HEK293T (cell line): ENCODE results near the gene HCN1.

ENCODE experiments used
- CTCF ChIA-PET: fragments of 350-600 bp; formaldehyde crosslinking; extraction: SDS; loops from one replicate; lab custom pipeline; 2021; ENCODE audit warnings: antibody characterized with exemption, inconsistent platforms; lab: Yijun Ruan, JAX
- POLR2A ChIA-PET: fragments of 350-600 bp; formaldehyde crosslinking; extraction: SDS; loops from one replicate; lab custom pipeline; 2020; ENCODE audit warnings: antibody characterized with exemption, inconsistent platforms; lab: Yijun Ruan, JAX
- DNase-seq: peaks from one replicate; pipeline ENCODE4 v3.0.0; 2012; ENCODE audit warnings: mixed read lengths; ENCODE audit errors: extremely low spot score
- ARNT ChIP-seq: fragments of 450-650 bp; IDR thresholded peaks from 2 replicates; pipeline ENCODE4 v1.6.1; 2017; ENCODE audit warnings: mild to moderate bottlenecking
- BHLHE40 ChIP-seq: fragments of 450-650 bp; IDR thresholded peaks from 2 replicates; pipeline ENCODE4 v1.6.1; 2016; ENCODE audit warnings: mild to moderate bottlenecking, moderate library complexity, borderline replicate concordance
- CTBP1 ChIP-seq: fragments of 450-650 bp; IDR thresholded peaks from 2 replicates; pipeline ENCODE4 v1.6.1; 2016; ENCODE audit warnings: borderline replicate concordance
- ELF4 ChIP-seq: fragments of 450-650 bp; IDR thresholded peaks from 2 replicates; pipeline ENCODE4 v1.6.1; 2017; ENCODE audit warnings: antibody characterized with exemption
- FOXA1 ChIP-seq: fragments of 450-650 bp; IDR thresholded peaks from 2 replicates; pipeline ENCODE4 v1.6.1; 2016; ENCODE audit warnings: mild to moderate bottlenecking
- FOXK2 ChIP-seq: fragments of 450-650 bp; IDR thresholded peaks from 2 replicates; pipeline ENCODE4 v1.6.1; 2016; ENCODE audit warnings: mild to moderate bottlenecking
- FOXM1 ChIP-seq: fragments of 450-650 bp; IDR thresholded peaks from 2 replicates; pipeline ENCODE4 v1.6.1; 2017; ENCODE audit warnings: mild to moderate bottlenecking, borderline replicate concordance
- HDGF ChIP-seq: fragments of 450-650 bp; IDR thresholded peaks from 2 replicates; pipeline ENCODE4 v1.6.1; 2017; ENCODE audit warnings: antibody characterized with exemption, borderline replicate concordance
- L3MBTL2 ChIP-seq: fragments of 450-650 bp; conservative IDR thresholded peaks from 2 replicates; pipeline ENCODE4 v1.6.1; 2016; ENCODE audit warnings: mild to moderate bottlenecking
- LEF1 ChIP-seq: fragments of 450-650 bp; IDR thresholded peaks from 2 replicates; pipeline ENCODE4 v1.6.1; 2017; ENCODE audit warnings: mild to moderate bottlenecking, borderline replicate concordance
- NFRKB ChIP-seq: fragments of 450-650 bp; IDR thresholded peaks from 2 replicates; pipeline ENCODE4 v1.6.1; 2016; ENCODE audit warnings: mild to moderate bottlenecking, moderate library complexity
- PKNOX1 ChIP-seq: fragments of 450-650 bp; IDR thresholded peaks from 2 replicates; pipeline ENCODE4 v1.6.1; 2016
- SP1 ChIP-seq: fragments of 450-650 bp; IDR thresholded peaks from 2 replicates; pipeline ENCODE4 v1.6.1; 2017
- SUZ12 ChIP-seq: fragments of 450-650 bp; IDR thresholded peaks from 2 replicates; pipeline ENCODE4 v1.6.1; 2016; ENCODE audit warnings: mild to moderate bottlenecking
- TARDBP ChIP-seq: fragments of 450-650 bp; IDR thresholded peaks from 2 replicates; pipeline ENCODE4 v1.6.1; 2016
- ZNF384 ChIP-seq: fragments of 450-650 bp; IDR thresholded peaks from 2 replicates; pipeline ENCODE4 v1.6.1; 2016

HCN1 gene

GRCh38 chr5:45696206-45696836 is at the start of gene HCN1:
TSS of gene HCN1 (minus strand) at chr5:45696380.
- peak; percentile 8 for DNase-seq
- TF ChIP-seq L3MBTL2 (no peak), FOXK2 (no peak), HDGF (no peak), NFRKB (no peak)
- CTCF ChIA-PET = interaction anchor here (0.6 to 0.7 kb wide), 2 partner anchors 11 to 509 kb away, joined by 3 read pairs; no protein-coding TSS in a partner anchor
- POLR2A ChIA-PET = no interaction called here

GRCh38 chr5:45741110-45741509 is 44.9 kb upstream of the HCN1 start:
- TF ChIP-seq BHLHE40 (no peak), ZNF384 (no peak), CTBP1 (no peak), FOXM1 (no peak), SUZ12 (no peak), ARNT (no peak), SP1 (no peak), FOXA1 (no peak), ELF4 (no peak), TARDBP (no peak), PKNOX1 (no peak), FOXK2 (no peak), NFRKB (no peak), HDGF (no peak), LEF1 (no peak)
- POLR2A ChIA-PET = no interaction called here
- CTCF ChIA-PET = no interaction called here
- DNase-seq = no peak

GRCh38 chr5:45737153-45737552 is 41.0 kb upstream of the HCN1 start:
- DNase-seq = no peak
- CTCF ChIA-PET = no interaction called here

GRCh38 chr5:45725537-45725936 is 29.4 kb upstream of the HCN1 start:
- ChIA-PET POLR2A (no interaction called here), CTCF (no interaction called here)
- DNase-seq = no peak
- TF ChIP-seq SUZ12 (no peak), L3MBTL2 (no peak), LEF1 (no peak), ZNF384 (no peak), ARNT (no peak), FOXK2 (no peak), ELF4 (no peak), TARDBP (no peak), FOXA1 (no peak), PKNOX1 (no peak), FOXM1 (no peak), SP1 (no peak), NFRKB (no peak), CTBP1 (no peak), HDGF (no peak), BHLHE40 (no peak)

More at GRCh38 chr5:45737153-45737552, 41.0 kb upstream of the HCN1 start:
- TF ChIP-seq SUZ12 (no peak), SP1 (no peak), FOXM1 (no peak), LEF1 (no peak), FOXK2 (no peak), NFRKB (no peak), TARDBP (no peak), L3MBTL2 (no peak), ARNT (no peak), HDGF (no peak), BHLHE40 (no peak), ZNF384 (no peak)
- POLR2A ChIA-PET = no interaction called here

- CTCF ChIA-PET = no interaction called here
- DNase-seq = no peak
- POLR2A ChIA-PET = no interaction called here
- TF ChIP-seq ZNF384 = no peak
Observed at GRCh38 chr5:45697201-45697600, 1.0 kb upstream of the HCN1 start.

GRCh38 chr5:45695804-45696156 is 400 bp downstream of the HCN1 start:
- DNase-seq = no peak
- TF ChIP-seq ARNT = no peak
- TF ChIP-seq HDGF = no peak
- TF ChIP-seq PKNOX1 = no peak
- TF ChIP-seq FOXK2 = no peak
- TF ChIP-seq NFRKB = no peak
- no peak for TF ChIP-seq L3MBTL2
- no peak for TF ChIP-seq FOXA1
- no peak for TF ChIP-seq ELF4
- no peak for TF ChIP-seq LEF1
- TF ChIP-seq SUZ12 = no peak
- TF ChIP-seq CTBP1 = no peak
- no peak for TF ChIP-seq FOXM1
- TF ChIP-seq SP1 = no peak
- no peak for TF ChIP-seq BHLHE40
- no peak for TF ChIP-seq TARDBP
- TF ChIP-seq ZNF384 = no peak
- ChIA-PET POLR2A (no interaction called here), CTCF (interaction anchor here (0.6 kb wide), 1 partner anchor 11 kb away, joined by 3 read pairs; no protein-coding TSS in a partner anchor)

- CTCF ChIA-PET = no interaction called here
- TF ChIP-seq CTBP1 (no peak), FOXK2 (no peak), SP1 (no peak), PKNOX1 (no peak), L3MBTL2 (no peak)
- POLR2A ChIA-PET = no interaction called here
- no peak for DNase-seq
Observed at GRCh38 chr5:45694971-45695803, 993 bp downstream of the HCN1 start.
